Esophagus muscularis mucosa (tissue), 4 donors: ENCODE measurements around the gene SPRED1.

ENCODE experiments used
- EP300 ChIP-seq: sonication (generic); formaldehyde crosslinking; IDR thresholded peaks from one replicate; pipeline ENCODE4 v1.6.1; 2017; ENCODE audit warnings: antibody characterized with exemption
- POLR2A ChIP-seq: fragments of 450-650 bp; IDR thresholded peaks from one replicate; pipeline ENCODE4 v1.6.1; 2017; ENCODE audit warnings: antibody characterized with exemption, moderate library complexity, mild to moderate bottlenecking, low read depth
- POLR2AphosphoS5 ChIP-seq, 2 donors: sonication (generic); formaldehyde crosslinking; IDR thresholded peaks; one replicate each; pipeline ENCODE4 v1.6.1; 2017; ENCODE audit warnings: antibody characterized with exemption in 2 of 2
- TF ChIP-seq, protein P1 (sequence below), 3 experiments: fragments of 200-600 bp in 2 of 3; fragments of 450-650 bp in 1 of 3; sonication (generic) in 2 of 3; IDR thresholded peaks; one replicate each; pipeline ENCODE4 v1.5.1; 2017 to 2019; ENCODE audit warnings: antibody characterized with exemption in 3 of 3, mild to moderate bottlenecking in 2 of 3, moderate library complexity in 1 of 3

- TF ChIP-seq, protein P1, sequence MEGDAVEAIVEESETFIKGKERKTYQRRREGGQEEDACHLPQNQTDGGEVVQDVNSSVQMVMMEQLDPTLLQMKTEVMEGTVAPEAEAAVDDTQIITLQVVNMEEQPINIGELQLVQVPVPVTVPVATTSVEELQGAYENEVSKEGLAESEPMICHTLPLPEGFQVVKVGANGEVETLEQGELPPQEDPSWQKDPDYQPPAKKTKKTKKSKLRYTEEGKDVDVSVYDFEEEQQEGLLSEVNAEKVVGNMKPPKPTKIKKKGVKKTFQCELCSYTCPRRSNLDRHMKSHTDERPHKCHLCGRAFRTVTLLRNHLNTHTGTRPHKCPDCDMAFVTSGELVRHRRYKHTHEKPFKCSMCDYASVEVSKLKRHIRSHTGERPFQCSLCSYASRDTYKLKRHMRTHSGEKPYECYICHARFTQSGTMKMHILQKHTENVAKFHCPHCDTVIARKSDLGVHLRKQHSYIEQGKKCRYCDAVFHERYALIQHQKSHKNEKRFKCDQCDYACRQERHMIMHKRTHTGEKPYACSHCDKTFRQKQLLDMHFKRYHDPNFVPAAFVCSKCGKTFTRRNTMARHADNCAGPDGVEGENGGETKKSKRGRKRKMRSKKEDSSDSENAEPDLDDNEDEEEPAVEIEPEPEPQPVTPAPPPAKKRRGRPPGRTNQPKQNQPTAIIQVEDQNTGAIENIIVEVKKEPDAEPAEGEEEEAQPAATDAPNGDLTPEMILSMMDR (IDR thresholded peaks at IDR 0.05), result no peak
- TF ChIP-seq POLR2AphosphoS5 (IDR thresholded peaks at IDR 0.05) (no peak), EP300 (no peak), POLR2A (no peak)
Observed at GRCh38 chr15:38227941-38228340, 24.7 kb upstream of the SPRED1 start.
